ENCODE results near the gene NBEAL2.
A peak's percentile ranks its signal among the peaks of the same experiment; 100 is the strongest.

Gene NBEAL2

DNA sequence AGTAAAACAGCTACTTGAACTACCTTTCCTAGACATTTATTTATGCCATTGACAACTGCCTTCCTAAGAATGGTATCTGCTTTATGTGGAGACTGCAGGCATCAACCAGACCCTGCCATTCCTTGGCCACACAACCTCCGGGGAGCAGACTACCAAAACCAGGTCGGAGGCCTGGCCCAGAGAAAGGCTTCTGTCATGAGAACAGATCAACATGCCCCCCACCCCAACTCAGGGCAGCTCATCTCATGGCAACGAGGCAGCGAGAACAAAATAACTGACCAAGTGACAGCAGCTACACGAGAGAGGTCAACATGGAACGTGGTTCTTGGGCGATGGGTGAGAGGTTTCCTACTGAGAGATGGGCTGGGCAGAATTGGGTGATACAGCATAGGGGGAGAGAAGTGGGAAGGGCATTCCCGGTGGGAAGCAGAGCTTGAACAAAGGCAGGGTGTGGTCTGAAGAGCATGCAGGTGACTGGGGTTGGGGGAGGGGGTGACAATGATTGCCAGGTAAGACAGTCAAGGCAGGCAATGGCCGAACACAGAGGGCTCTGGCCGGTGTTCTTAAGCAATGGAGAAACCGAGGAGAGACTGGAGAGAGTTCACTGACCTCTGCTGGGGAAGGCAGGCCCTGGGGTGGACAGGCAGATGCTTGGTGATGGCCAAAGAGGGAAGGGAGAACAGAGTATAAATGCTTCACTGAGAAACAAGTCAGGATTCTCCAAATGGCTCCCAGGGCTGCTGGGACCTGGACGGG lies 36.8 kb upstream of the NBEAL2 start:
- no peak overlapping the region for H3K27ac ChIP-seq
- H3K9me3 ChIP-seq (ENCODE audit: severe bottlenecking) = no peaks in the 10 kb centered on the region
- TF ChIP-seq, protein P1, sequence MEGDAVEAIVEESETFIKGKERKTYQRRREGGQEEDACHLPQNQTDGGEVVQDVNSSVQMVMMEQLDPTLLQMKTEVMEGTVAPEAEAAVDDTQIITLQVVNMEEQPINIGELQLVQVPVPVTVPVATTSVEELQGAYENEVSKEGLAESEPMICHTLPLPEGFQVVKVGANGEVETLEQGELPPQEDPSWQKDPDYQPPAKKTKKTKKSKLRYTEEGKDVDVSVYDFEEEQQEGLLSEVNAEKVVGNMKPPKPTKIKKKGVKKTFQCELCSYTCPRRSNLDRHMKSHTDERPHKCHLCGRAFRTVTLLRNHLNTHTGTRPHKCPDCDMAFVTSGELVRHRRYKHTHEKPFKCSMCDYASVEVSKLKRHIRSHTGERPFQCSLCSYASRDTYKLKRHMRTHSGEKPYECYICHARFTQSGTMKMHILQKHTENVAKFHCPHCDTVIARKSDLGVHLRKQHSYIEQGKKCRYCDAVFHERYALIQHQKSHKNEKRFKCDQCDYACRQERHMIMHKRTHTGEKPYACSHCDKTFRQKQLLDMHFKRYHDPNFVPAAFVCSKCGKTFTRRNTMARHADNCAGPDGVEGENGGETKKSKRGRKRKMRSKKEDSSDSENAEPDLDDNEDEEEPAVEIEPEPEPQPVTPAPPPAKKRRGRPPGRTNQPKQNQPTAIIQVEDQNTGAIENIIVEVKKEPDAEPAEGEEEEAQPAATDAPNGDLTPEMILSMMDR (IDR thresholded peaks at IDR 0.05; ENCODE audit: low read depth, low read length) = no peak
- H3K4me3 ChIP-seq (ENCODE audit: low read depth, low read length) = no peak overlapping the region
- no peaks in the 10 kb centered on the region for H3K27me3 ChIP-seq (ENCODE audit: insufficient read depth, low read depth, severe bottlenecking)
- DNase-seq = no peak
- peaks cover 43% of the 10 kb centered on the region for H3K36me3 ChIP-seq

DNA sequence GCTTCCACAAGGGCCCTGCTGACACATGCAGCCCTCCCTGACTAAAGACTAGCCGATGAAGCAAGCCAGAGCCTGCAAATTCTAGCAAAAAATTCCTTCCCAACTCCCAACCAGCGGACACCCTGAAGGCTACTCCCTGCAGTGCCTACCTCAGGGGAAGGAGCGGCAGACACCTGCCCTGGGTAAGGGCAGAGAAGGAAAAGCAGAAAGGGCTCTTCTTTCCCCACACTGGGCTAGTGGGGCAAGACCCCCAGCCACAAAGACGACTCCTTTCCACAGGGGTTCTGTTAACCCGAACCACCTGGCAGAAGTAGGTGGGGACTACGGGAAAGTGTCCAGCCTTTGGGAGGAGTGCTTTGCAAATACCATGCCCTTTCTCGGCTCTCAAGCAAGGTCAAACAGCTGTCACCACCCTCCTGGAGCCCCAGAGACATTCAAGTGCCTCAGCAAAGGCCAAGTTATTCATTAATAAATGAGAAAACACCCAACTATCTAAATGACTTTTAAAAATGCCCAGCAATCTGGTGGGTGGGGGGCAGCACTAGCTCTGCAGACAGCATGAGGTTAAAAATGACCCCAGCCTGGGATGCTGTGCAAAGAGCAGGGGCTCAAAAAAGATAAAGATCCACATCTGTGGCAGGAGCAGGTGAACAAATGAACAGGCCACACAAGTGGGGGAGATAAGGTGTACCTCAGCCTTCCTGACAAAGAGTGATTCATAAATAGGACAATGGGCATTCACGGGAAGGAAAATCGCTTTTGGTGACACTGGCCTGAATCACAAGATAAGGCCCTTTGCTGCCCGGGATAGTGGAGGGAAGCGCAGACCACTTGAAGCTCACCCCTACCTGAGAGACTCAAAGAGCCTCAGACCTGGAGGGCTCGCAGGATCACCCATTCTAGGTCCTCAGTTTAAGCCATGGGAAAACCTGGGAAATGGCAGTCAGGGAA lies 36.0 kb upstream of the NBEAL2 start:
- TF ChIP-seq, protein P1 (IDR thresholded peaks at IDR 0.05; ENCODE audit: low read depth, low read length) = no peak
- Histone ChIP-seq H3K27ac (no peak overlapping the region), H3K4me3 (ENCODE audit: low read depth, low read length) (no peak overlapping the region), H3K9me3 (ENCODE audit: severe bottlenecking) (no peaks in the 10 kb centered on the region), H3K27me3 (ENCODE audit: insufficient read depth, low read depth, severe bottlenecking) (no peaks in the 10 kb centered on the region), H3K36me3 (peaks cover 39% of the 10 kb centered on the region)
- no peak for DNase-seq

DNA sequence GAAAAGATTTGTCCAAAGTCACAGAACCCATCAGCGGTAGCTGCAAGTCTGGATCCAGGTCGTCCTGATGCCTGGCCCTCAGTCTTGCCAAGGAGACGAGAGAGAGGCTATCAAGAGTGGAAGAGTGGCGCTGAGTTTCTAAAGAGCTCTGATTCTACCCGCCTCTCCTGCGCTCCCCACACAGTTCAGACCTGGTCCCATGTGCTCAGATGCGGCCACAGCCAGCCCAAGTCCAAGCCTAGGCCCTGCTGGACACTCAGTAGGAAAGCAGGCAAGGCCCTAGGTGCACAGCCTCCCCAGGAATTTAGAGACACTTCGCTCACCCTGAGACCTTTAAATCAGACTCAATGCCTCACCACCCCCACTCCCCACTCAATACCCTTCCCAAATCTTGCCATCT lies 35.3 kb upstream of the NBEAL2 start:
- peaks cover 35% of the 10 kb centered on the region for H3K36me3 ChIP-seq

DNA sequence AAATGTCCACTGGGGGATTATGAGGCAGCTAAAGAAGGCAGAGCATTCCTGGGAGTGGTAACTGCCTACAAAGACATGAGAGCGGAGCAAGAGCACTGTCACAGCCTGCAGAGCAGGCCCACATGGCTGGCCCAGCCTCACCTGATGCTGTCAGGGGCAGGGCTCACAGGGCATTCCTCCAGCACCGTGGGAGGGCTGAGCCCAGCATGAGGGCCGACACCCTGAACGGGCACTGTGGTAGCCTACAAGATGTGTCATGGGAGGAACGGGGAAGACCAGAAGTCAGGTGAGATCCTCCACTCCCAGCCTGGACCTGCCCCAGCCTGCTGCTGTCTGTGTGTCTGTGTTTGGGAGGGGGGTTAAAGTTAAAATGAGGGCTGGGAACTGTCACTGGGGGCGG lies 33.0 kb upstream of the NBEAL2 start:
- DNase-seq = no peak
- TF ChIP-seq, protein P1 (IDR thresholded peaks at IDR 0.05; ENCODE audit: low read depth, low read length) = no peak
- Histone ChIP-seq H3K4me3 (ENCODE audit: low read depth, low read length) (no peak overlapping the region), H3K9me3 (ENCODE audit: severe bottlenecking) (no peaks in the 10 kb centered on the region), H3K27me3 (ENCODE audit: insufficient read depth, low read depth, severe bottlenecking) (no peaks in the 10 kb centered on the region), H3K36me3 (peaks cover 25% of the 10 kb centered on the region), H3K27ac (no peak overlapping the region)

More for the DNA sequence above, 35.3 kb upstream of the NBEAL2 start:
- Histone ChIP-seq H3K27ac (no peak overlapping the region), H3K9me3 (ENCODE audit: severe bottlenecking) (no peaks in the 10 kb centered on the region), H3K4me3 (ENCODE audit: low read depth, low read length) (no peak overlapping the region), H3K27me3 (ENCODE audit: insufficient read depth, low read depth, severe bottlenecking) (no peaks in the 10 kb centered on the region)
- TF ChIP-seq, protein P1 (IDR thresholded peaks at IDR 0.05; ENCODE audit: low read depth, low read length) = no peak
- no peak for DNase-seq

DNA sequence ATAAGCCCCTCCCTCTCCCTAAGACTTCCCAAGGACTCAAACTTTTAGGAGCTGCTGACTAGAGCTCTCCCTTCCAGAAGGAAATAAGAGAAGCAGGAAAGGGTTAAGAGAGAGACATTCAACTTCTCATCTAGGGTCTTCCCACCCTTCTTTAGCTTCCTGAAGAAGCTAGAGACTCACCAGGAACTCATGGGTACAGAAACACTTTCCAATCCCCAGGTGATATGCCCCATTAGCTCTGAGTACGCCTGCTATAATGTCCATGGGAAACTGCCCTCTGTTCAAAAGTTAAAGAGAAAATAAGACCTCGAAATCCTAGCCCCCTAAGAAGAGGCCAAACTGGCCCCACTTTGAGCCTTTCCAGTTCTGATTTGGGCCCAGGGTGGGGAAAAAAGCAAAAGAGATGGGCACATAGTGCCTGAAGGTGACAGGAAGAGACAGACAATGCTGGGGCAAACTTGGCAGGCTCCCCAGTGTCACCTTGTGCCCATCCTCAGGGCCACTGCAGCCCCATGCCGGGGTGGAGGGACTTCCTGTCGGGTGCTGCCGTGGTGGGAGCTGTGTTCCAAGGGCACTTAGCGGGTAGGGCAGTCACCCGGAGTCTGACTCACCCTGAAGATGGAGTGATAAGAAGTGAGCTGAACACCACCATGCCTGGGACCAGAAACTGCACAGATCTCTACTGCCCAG lies 32.5 kb upstream of the NBEAL2 start:
- H3K36me3 ChIP-seq = peaks cover 25% of the 10 kb centered on the region
- H3K27ac ChIP-seq = peak overlapping the region; percentile 91; the same call in 1 of the 2 replicates
- TF ChIP-seq, protein P1 (IDR thresholded peaks at IDR 0.05; ENCODE audit: low read depth, low read length) = no peak

More for the DNA sequence above, 32.5 kb upstream of the NBEAL2 start:
- Histone ChIP-seq H3K4me3 (ENCODE audit: low read depth, low read length) (no peak overlapping the region), H3K27me3 (ENCODE audit: insufficient read depth, low read depth, severe bottlenecking) (no peaks in the 10 kb centered on the region), H3K9me3 (ENCODE audit: severe bottlenecking) (no peaks in the 10 kb centered on the region)
- DNase-seq = no peak
